Omental fat pad (tissue), 4 donors: ENCODE results near the gene TMEM101. TPM values are rescaled to one million over a fixed set of nuclear protein-coding genes. Genes with fewer than 3 reads are reported as not detected.
"Not testable (repeated sequence)": the region's sequence is repeated elsewhere in the genome, so short reads cannot be mapped to it uniquely, and the experiment has no call there.

Experiments used
- ATAC-seq: fragments of 150-250 bp; one replicate; pipeline ENCODE4 v1.9.1; 2016; ENCODE audit warnings: mild to moderate bottlenecking, moderate library complexity; ENCODE audit not compliant: low FRiP score
- DNase-seq: peaks from one replicate; pipeline ENCODE4 v3.0.0-alpha.2; 2019; ENCODE audit warnings: low spot score
- total RNA-seq, 4 donors: library from RNA; depleted of rRNA; stranded (reverse); fragments of >200 nt; gene quantifications; one replicate each; pipeline ENCODE4 v1.1.0, GENCODE V29; 2016
- TF ChIP-seq, protein P1 (sequence below), 3 donors: fragments of 450-650 bp; IDR thresholded peaks; one replicate each; pipeline ENCODE4 v1.5.1; 2016 to 2017; ENCODE audit warnings: antibody characterized with exemption in 3 of 3, mild to moderate bottlenecking in 3 of 3, moderate library complexity in 2 of 3

Gene TMEM101
- total RNA-seq, 4 donors from 2014 or later, result 17.3 to 37.0 (median 26.8) TPM

DNA sequence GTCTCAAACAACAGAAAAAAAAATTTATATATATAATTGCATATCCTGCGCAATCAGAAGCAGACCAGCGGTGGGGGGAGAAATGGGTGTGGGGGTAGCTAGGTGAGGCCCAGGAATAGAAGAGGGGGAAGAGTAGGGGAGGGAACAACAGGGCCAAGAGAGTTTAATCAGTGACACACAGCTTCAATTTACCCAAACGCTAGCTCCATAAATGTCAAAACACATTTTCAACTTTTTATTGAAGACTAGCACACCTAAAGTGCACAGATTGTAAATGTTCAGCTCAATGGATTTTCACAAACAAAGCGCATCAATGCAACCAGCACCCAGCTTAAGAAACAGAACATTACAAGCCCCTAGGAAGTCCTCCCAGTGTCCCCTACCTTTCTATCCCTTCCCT lies 35.1 kb downstream of the TMEM101 start:
- ATAC-seq, result no peak
- no peak for DNase-seq
- TF ChIP-seq, protein P1, sequence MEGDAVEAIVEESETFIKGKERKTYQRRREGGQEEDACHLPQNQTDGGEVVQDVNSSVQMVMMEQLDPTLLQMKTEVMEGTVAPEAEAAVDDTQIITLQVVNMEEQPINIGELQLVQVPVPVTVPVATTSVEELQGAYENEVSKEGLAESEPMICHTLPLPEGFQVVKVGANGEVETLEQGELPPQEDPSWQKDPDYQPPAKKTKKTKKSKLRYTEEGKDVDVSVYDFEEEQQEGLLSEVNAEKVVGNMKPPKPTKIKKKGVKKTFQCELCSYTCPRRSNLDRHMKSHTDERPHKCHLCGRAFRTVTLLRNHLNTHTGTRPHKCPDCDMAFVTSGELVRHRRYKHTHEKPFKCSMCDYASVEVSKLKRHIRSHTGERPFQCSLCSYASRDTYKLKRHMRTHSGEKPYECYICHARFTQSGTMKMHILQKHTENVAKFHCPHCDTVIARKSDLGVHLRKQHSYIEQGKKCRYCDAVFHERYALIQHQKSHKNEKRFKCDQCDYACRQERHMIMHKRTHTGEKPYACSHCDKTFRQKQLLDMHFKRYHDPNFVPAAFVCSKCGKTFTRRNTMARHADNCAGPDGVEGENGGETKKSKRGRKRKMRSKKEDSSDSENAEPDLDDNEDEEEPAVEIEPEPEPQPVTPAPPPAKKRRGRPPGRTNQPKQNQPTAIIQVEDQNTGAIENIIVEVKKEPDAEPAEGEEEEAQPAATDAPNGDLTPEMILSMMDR (IDR thresholded peaks at IDR 0.05), result no peak

DNA sequence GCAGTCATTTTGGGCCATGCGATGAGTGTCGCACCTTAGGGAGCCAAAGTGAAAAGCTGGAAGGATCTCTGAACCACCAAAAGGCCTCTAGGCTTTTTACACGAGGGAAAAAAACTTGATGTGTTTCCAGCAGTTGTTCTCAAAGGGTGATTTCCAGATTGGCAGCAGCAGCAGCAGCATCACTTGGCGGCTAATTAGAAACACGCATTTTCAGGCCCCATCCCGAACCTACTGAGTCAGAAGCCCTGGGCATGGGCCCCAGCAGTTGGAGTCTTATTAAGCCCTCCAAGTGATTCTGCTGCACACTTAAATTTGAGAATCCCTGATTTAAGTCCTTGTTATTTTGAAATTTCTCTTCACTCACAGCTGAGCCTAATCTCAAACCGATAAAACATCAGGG lies 35.8 kb downstream of the TMEM101 start:
- ATAC-seq, result no peak
- TF ChIP-seq, protein P1 (IDR thresholded peaks at IDR 0.05), result no peak
- DNase-seq, result no peak

DNA sequence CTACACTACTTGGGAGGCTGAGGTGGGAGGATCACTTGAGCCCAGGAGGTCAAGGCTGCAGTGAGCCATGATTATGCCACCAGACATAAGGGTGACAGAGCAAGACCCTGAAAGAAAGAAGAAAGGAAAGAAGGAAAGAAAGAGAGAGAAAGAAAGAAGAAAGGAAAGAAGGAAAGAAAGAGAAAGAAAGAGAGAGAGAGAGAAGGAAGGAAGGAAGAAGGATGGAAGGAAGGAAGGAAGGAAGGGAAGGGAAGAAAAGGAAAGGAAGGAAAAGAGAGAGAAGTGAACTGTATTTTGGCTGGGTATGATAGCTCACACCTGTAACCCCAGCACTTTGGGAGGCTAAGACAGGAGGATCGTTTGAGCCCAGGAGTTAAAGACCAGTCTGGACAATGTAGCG lies 36.7 kb downstream of the TMEM101 start:
- ATAC-seq, result no peak
- no peak for DNase-seq
- TF ChIP-seq, protein P1 (IDR thresholded peaks at IDR 0.05), result no peak

DNA sequence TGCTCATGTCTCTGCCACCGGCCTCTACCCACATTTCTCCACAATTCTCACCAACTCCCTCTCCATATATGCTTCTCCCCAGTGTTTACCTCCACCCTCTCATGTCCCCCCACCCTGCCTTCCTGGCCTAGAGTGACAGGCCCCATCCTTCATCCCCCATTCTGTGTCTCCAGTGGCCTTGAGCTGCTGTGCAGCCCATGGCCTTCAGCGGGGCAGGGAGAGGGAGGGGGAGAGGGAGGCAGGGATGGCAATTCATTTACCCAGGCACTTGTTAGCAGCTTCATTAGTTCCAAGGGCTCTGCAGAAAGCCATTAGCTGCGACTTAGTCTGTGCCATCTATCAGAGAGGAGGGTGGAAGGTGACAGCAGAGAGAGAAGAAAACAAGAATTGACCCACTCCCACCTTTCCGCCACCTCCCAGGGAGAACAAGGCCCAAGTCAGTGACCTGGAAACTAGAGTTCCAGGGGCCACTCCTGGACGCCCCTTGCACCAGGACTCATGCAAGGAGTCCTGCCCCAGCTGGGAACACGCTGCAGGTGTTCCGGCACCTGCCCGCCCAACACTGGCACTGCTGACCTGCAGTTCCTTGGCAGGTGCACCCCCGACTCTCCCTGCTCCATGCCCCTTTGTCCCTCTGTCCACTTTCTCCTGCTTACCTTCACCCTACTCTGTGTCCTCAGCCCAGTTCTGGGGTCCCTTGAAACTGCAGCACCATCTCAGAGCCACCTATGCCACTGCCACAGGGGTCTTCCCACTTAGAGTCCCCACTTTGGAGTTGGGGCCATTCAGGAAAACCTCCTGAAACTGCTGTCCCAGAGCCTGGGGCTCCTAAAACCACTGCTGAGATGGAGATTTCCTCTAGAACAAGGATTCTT lies 37.6 kb downstream of the TMEM101 start:
- no peak for ATAC-seq
- TF ChIP-seq, protein P1 (IDR thresholded peaks at IDR 0.05), result no peak
- DNase-seq, result no peak

DNA sequence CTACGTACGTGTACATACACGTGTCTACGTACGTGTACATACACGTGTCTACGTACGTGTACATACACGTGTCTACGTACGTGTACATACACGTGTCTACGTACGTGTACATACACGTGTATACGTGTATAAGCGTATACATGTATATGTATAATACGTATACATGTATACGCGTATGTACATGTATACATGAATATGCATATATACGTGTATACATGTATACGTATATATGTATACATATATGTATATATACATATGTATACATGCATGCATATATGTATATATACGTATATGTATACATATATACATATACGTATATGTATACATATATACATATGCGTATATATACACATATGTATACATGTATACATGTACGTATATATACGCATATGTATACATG lies 38.9 kb downstream of the TMEM101 start:
- DNase-seq (no peak), ATAC-seq (no peak)
- TF ChIP-seq, protein P1 (IDR thresholded peaks at IDR 0.05), result no peak

DNA sequence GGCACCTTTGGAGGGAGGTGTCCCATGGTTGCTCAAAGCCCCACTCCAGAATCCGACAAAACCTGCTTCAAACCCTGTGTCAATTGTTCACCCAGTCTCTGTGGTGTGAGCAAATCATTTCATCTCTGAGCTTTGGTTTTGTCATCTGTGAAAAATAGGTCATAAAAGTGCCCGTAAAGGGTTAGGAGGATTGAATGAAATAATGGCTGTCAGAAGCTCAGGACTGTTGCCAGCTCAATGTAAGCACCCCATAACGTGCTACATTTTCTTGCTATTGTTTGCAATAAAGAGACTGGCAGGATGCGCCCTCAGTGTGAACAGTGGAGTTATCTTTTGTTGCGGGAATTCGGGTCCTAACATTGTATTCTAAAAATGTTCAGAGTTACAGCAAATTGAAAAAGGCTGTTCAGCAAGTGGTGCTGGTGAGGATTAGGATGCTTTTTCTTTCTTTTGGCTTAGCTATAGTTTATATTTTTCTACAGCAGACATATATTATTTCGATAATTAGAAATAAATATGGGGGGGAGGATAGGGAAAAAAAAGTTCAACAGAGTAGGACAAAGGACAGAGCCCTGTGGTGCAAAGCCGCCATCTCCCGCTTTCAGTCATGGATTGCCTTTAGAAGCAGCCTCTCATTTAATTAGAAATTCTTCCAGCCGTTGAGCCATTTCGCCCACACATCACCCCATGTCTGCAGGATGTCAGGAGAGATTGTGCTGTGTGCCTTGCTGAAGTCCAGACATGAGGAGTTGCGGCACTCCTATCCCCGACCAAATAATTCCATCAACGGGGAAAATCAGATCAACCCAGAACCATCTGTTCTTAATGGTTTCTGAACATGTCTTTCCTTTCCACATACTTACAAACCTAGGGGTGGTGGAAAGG lies 40.1 kb downstream of the TMEM101 start:
- TF ChIP-seq, protein P1 (IDR thresholded peaks at IDR 0.05), result no peak
- ATAC-seq, result no peak

DNA sequence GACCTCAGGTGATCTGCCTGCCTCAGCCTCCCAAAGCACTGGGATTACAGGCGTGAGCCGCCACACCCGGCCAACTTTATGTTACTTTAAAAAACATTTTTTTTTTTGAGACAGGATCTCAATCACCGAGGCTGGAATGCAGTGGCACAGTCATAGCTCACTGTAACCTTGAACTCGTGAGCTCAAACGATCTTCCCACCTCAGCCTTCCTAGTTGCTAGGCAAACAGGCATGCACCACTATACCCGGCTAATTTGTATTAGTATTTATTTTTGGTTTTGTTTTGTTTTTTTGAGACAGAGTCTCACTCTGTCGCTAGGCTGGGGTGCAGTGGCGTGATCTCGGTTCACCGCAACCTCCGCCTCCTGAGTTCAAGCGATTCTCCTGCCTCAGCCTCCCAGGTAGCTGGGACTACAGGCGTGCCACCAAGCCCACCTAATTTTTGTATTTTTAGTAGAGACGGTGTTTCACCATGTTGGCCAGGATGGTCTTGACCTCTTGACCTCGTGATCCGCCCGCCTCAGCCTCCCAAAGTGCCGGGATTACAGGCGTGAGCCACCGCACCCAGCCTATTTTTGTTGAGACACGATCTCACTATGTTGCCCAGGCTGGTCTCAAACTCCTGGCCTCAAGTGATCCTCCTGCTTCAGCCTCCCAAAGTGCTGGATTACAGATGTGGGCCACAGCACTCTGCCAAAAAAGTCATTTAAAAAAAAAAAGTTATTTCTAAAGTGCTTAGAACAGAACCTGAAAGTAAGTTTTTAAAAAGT lies 42.1 kb downstream of the TMEM101 start:
- DNase-seq, ATAC-seq: not testable (repeated sequence)

More for the DNA sequence above, 40.1 kb downstream of the TMEM101 start:
- DNase-seq, result no peak

DNA sequence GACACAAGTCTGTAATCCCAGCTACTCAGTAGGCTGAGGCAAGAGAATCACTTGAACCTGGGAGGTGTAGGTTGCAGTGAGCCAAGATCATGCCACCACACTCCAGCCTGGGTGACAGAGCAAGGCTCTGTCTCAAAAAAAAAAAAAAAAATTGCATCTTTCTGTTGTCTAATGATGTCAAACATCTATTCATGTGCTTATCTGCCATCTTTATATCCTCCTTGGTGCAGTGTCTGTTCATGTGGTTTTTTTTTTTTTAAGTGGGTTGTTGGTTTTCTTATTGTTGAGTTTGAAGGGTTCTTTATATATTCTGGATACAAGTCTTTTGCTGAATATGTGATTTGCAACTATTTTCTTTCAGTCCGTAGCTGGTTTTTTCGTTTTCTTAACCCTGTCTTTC lies 43.3 kb downstream of the TMEM101 start:
- not testable (repeated sequence) for DNase-seq, ATAC-seq
